RWPE2 (cell line): Measurements from ENCODE around the gene LRP1.

Source experiments
- ATAC-seq: fragments of 200-7000 bp; cut with Tn5 transposase; 3 replicates; pipeline ENCODE4 v1.9.1; 2021; ENCODE audit warnings: low read depth
- DNase-seq: peaks from one replicate; pipeline ENCODE4 v3.0.0-alpha.2; 2020; ENCODE audit warnings: low spot score
- H3K27ac ChIP-seq: fragments of 450-650 bp; 2 replicates; pipeline ENCODE4 v1.5.1; 2017; ENCODE audit warnings: mild to moderate bottlenecking; ENCODE audit not compliant: poor library complexity, severe bottlenecking
- H3K27me3 ChIP-seq: fragments of 250-450 bp; sonication (Bioruptor Pico); 2 replicates; pipeline ENCODE4 v1.5.1; 2021; ENCODE audit warnings: mild to moderate bottlenecking, moderate library complexity; ENCODE audit not compliant: insufficient read depth, poor library complexity, severe bottlenecking
- H3K36me3 ChIP-seq: fragments of 250-450 bp; sonication (Bioruptor Pico); 2 replicates; pipeline ENCODE4 v1.5.1; 2020; ENCODE audit warnings: low read depth, mild to moderate bottlenecking, moderate library complexity
- H3K4me1 ChIP-seq: fragments of 250-450 bp; sonication (Bioruptor Pico); 2 replicates; pipeline ENCODE4 v1.5.1; 2021; ENCODE audit warnings: mild to moderate bottlenecking, moderate library complexity; ENCODE audit not compliant: insufficient read depth, poor library complexity, severe bottlenecking
- H3K4me3 ChIP-seq: fragments of 250-450 bp; sonication (Bioruptor Pico); 2 replicates; pipeline ENCODE4 v1.5.1; 2021; ENCODE audit warnings: mild to moderate bottlenecking, moderate library complexity; ENCODE audit not compliant: severe bottlenecking
- H3K9me3 ChIP-seq: fragments of 250-450 bp; sonication (Bioruptor Pico); 2 replicates; pipeline ENCODE4 v1.5.1; 2021; ENCODE audit warnings: mild to moderate bottlenecking, moderate library complexity; ENCODE audit not compliant: severe bottlenecking
- TF ChIP-seq, protein P1 (sequence below): fragments of 450-650 bp; IDR thresholded peaks from one replicate; pipeline ENCODE4 v1.5.1; 2017; ENCODE audit warnings: mild to moderate bottlenecking, moderate library complexity; ENCODE audit not compliant: poor library complexity, severe bottlenecking

The LRP1 gene

DNA sequence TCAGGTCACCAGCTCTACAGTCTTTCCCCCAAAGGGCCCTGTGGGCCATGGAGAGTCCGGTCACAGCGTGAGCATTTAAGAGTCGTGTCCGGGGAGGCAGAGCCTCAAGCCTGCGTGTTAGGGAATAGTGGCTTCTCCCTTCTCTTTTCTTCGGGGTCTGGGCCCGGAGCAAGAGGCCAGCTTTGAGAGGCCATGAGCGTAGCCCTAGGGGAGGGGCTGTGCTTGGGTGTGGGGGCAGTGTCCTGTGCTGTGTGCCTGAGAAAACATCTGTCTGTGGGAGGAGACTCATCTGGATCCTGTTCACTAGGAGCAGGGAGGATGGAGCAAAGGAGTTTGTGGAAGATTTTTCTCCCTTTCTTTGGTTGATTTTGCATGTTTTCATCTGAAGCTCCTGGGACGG, 13.8 kb downstream of the LRP1 start:
- Histone ChIP-seq H3K36me3 (peaks cover 30% of the 10 kb centered on the region), H3K4me1 (no peaks in the 10 kb centered on the region), H3K27me3 (no peaks in the 10 kb centered on the region), H3K9me3 (no peaks in the 10 kb centered on the region), H3K4me3 (no peak overlapping the region), H3K27ac (no peak overlapping the region)
- DNase-seq (no peak), ATAC-seq (no peak)
- TF ChIP-seq, protein P1, sequence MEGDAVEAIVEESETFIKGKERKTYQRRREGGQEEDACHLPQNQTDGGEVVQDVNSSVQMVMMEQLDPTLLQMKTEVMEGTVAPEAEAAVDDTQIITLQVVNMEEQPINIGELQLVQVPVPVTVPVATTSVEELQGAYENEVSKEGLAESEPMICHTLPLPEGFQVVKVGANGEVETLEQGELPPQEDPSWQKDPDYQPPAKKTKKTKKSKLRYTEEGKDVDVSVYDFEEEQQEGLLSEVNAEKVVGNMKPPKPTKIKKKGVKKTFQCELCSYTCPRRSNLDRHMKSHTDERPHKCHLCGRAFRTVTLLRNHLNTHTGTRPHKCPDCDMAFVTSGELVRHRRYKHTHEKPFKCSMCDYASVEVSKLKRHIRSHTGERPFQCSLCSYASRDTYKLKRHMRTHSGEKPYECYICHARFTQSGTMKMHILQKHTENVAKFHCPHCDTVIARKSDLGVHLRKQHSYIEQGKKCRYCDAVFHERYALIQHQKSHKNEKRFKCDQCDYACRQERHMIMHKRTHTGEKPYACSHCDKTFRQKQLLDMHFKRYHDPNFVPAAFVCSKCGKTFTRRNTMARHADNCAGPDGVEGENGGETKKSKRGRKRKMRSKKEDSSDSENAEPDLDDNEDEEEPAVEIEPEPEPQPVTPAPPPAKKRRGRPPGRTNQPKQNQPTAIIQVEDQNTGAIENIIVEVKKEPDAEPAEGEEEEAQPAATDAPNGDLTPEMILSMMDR = no peak

DNA sequence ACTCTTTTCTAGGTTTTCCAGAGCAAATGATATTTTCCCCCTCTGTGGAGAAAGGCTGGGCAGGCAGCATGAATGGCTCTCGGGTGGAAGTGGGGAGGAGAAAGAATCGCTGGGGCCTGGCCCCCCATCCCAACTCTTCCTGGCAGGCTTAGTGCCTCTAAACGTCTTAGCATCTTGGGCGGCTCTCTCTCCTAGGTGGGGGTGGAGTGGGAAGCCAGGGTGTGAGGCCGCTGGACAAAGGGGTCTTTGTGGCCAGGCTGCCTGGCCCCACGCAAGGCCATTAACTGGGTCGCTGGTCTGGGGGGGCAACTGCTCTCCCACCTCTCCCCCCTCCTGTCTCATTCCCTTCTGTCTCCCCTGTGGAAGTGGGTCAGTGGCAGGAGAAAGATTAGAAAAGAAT, 14.4 kb downstream of the LRP1 start:
- ATAC-seq (no peak), DNase-seq (no peak)
- Histone ChIP-seq H3K27me3 (no peaks in the 10 kb centered on the region), H3K36me3 (peaks cover 30% of the 10 kb centered on the region), H3K4me3 (no peak overlapping the region), H3K4me1 (no peaks in the 10 kb centered on the region), H3K27ac (no peak overlapping the region), H3K9me3 (no peaks in the 10 kb centered on the region)
- TF ChIP-seq, protein P1 = no peak

DNA sequence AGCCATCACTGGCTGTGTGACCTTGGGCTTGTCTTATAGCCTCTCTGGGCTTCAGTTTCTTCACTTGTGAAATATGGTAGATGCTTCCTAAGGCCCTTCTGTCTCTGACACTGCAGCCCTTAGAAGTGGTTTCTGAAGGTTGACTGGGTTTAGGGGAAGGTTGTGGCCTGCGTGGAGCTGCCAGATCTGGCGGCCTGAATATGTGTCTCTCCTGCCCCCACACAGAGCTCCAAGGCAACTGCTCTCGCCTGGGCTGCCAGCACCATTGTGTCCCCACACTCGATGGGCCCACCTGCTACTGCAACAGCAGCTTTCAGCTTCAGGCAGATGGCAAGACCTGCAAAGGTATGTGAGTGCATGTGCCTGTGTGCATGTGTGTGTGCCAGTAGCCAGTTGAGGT, 15.2 kb downstream of the LRP1 start:
- Histone ChIP-seq H3K4me3 (no peak overlapping the region), H3K4me1 (peaks cover under 1% of the 10 kb centered on the region), H3K36me3 (peaks cover 30% of the 10 kb centered on the region), H3K27me3 (no peaks in the 10 kb centered on the region), H3K27ac (no peak overlapping the region), H3K9me3 (no peaks in the 10 kb centered on the region)
- DNase-seq (no peak), ATAC-seq (no peak)
- TF ChIP-seq, protein P1 = no peak

DNA sequence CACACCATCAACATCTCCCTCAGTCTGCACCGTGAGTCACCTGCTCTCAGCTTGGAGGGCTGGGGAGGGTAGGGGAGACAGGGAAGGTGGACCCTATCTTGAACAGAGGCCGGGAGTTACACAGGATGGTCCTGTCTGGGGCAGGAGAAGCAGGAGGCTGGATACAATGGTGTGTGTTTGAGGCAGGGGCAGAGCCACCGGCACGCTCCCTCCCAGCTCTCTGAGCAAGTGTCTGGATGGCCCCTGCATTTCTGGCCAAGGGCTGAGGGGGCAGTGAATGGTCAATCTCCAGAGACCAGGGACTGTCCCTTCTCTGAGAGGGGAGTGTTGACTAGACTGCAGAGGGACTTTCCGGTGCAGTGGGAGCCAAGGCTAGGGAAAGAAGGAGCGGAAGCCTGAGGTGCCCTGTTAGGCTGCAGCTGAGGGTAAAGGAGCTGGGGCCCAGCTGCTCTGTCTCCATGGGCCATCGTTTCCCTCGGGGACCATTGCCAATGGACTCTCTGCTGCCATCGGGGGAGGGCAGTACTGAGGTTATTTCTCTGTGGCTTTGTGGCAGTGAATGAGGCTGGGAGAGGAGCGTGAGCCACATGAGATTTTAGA, 17.3 kb downstream of the LRP1 start:
- peaks cover 20% of the 10 kb centered on the region for H3K36me3 ChIP-seq
- no peak for ATAC-seq

DNA sequence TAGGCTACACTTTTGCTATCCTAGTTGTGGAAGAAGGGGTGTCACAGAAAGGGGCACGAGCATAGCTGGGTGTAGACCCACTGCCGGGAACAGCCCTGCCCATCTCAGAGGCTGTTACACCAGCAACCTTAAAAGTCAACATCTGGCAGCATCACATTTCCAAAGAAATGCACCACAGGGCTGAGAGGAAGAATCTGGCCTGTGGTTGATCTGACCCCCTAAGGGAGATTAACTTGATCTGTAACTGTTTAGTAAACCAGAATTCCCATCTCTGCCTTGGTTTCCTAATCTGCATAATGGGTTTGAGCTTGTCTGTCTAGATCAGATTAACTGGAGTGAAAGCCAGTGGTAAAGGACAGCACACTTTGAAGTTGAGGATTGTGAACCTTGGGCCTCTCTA, 17.8 kb downstream of the LRP1 start:
- Histone ChIP-seq H3K4me1 (peaks cover 12% of the 10 kb centered on the region), H3K27ac (no peak overlapping the region), H3K4me3 (no peak overlapping the region), H3K9me3 (no peaks in the 10 kb centered on the region), H3K27me3 (no peaks in the 10 kb centered on the region), H3K36me3 (peaks cover 20% of the 10 kb centered on the region)
- TF ChIP-seq, protein P1 = no peak
- DNase-seq = no peak
- no peak for ATAC-seq

More for the DNA sequence above, 17.3 kb downstream of the LRP1 start:
- DNase-seq = no peak
- no peaks in the 10 kb centered on the region for H3K9me3 ChIP-seq
- TF ChIP-seq, protein P1 = no peak
- H3K4me1 ChIP-seq = peaks cover 12% of the 10 kb centered on the region
- no peak overlapping the region for H3K27ac ChIP-seq
- no peaks in the 10 kb centered on the region for H3K27me3 ChIP-seq
- H3K4me3 ChIP-seq = no peak overlapping the region
